Spleen (tissue), 11 donors: ENCODE data around the gene BEST1. TPM values are rescaled to one million over a fixed set of nuclear protein-coding genes. Genes with fewer than 3 reads are reported as not detected.

Experiments
- DNase-seq: peaks from one replicate; pipeline ENCODE4 v3.0.0-alpha.2; 2020
- H3K27ac ChIP-seq, 8 donors: fragments of 200-600 bp; sonication (generic) in 7 of 8; 1 replicate in 4 of 8; 2 replicates in 4 of 8; pipeline versions ENCODE4 v1.5.0 to v1.8.0; 2016 to 2021; ENCODE audit warnings: inconsistent platforms in 4 of 8, mild to moderate bottlenecking in 4 of 8, moderate library complexity in 1 of 8
- H3K27me3 ChIP-seq, 7 donors: fragments of 200-600 bp; sonication (generic) in 6 of 7; replicated peaks in 1 of 7; 1 replicate in 4 of 7; 2 replicates in 3 of 7; pipeline versions ENCODE4 v1.5.0 to v1.8.0; 2016 to 2021; ENCODE audit warnings: inconsistent platforms in 3 of 7, mild to moderate bottlenecking in 1 of 7
- H3K36me3 ChIP-seq, 6 donors: fragments of 200-600 bp; sonication (generic) in 5 of 6; 1 replicate in 4 of 6; 2 replicates in 2 of 6; pipeline versions ENCODE4 v1.5.0 to v1.8.0; 2016 to 2021; ENCODE audit warnings: inconsistent platforms in 2 of 6
- H3K4me1 ChIP-seq, 6 donors: fragments of 200-600 bp; sonication (generic) in 5 of 6; 1 replicate in 3 of 6; 2 replicates in 3 of 6; pipeline versions ENCODE4 v1.5.0 to v1.8.0; 2016 to 2021; ENCODE audit warnings: inconsistent platforms in 3 of 6
- H3K4me3 ChIP-seq, 8 donors: fragments of 200-600 bp; sonication (generic) in 7 of 8; 1 replicate in 4 of 8; 2 replicates in 4 of 8; pipeline versions ENCODE4 v1.5.0 to v1.8.0; 2016 to 2021; ENCODE audit warnings: inconsistent platforms in 4 of 8, mild to moderate bottlenecking in 4 of 8, moderate library complexity in 2 of 8
- H3K9me3 ChIP-seq, 8 donors: fragments of 200-600 bp; sonication (generic) in 7 of 8; 1 replicate in 4 of 8; 2 replicates in 4 of 8; pipeline versions ENCODE4 v1.5.0 to v1.8.0; 2016 to 2021; ENCODE audit warnings: inconsistent platforms in 4 of 8
- CTCF ChIP-seq, 11 experiments: fragments of 200-600 bp in 7 of 11; fragments of 450-650 bp in 4 of 11; sonication (generic) in 4 of 11; IDR thresholded peaks in 8 of 11; conservative IDR thresholded peaks in 3 of 11; 1 replicate in 7 of 11; 2 replicates in 4 of 11; pipeline versions ENCODE4 v1.4.0 to v1.8.0; 2016 to 2021; ENCODE audit warnings: antibody characterized with exemption in 11 of 11, inconsistent platforms in 4 of 11, mild to moderate bottlenecking in 1 of 11
- POLR2A ChIP-seq, 3 donors: fragments of 450-650 bp; IDR thresholded peaks; one replicate each; pipeline ENCODE4 v1.5.1; 2017; ENCODE audit warnings: antibody characterized with exemption in 3 of 3, mild to moderate bottlenecking in 1 of 3
- POLR2AphosphoS5 ChIP-seq, 3 donors: sonication (generic); formaldehyde crosslinking; IDR thresholded peaks; one replicate each; pipeline ENCODE4 v1.5.1; 2017; ENCODE audit warnings: antibody characterized with exemption in 3 of 3
- WGBS, 5 donors: extraction: QIAGEN DNeasy Blood & Tissue Kit in 3 of 5; methylation state at CpG; one replicate each; pipeline versions ENCODE4 v1.1.5 to v1.1.7; 2013 to 2018; 5-methylcytosine and 5-hydroxymethylcytosine counted together
- intact Hi-C: fragments of 100-400 bp; cut with DNase I; formaldehyde crosslinking; loops from one replicate; pipeline ENCODE4 v1.15.0; 2023; ENCODE audit warnings: low total_unique reads
- polyA plus RNA-seq, 3 donors: library from polyadenylated mRNA; stranded (reverse); fragments of 200-250 nt; gene quantifications; one replicate each; pipeline ENCODE4 v1.2.1, GENCODE V29; 2013
- total RNA-seq, 7 donors: library from RNA; depleted of rRNA in 3 of 7; stranded (reverse); fragments of >200 nt in 3 of 7; fragmentation: NEBNext Ultra II Directional in 4 of 7; extraction: Animal tissue kit (Norgen Biotek cat#: 25700) in 4 of 7; gene quantifications; one replicate each; pipeline versions ENCODE4 v1.1.0 to v1.2.1, GENCODE V29; 2016 to 2021
- donor health status: healthy with polysubstance abuse.
- donor health status: DM: no; HTN: no; CAD: no; lungs with moderate emphysema.
- donor health status: DM: no; HTN: no; CAD: no.
- donor health status: Bipolar disorder and iron deficiency.
- donor health status: healthy.
- donor health status: DM: no; HTN: no; CAD: no.
- donor health status: DM: yes; HTN: yes; CAD: no.

The BEST1 gene
- total and polyA plus RNA-seq, 10 donors, result 2.6 to 20.4 (median 10.8) TPM

- H3K27me3 ChIP-seq, result no peaks in the 10 kb centered on the region
- TF ChIP-seq POLR2A (IDR thresholded peaks at IDR 0.05) (no peak), POLR2AphosphoS5 (IDR thresholded peaks at IDR 0.05) (no peak), CTCF (IDR thresholded peaks at IDR 0.05 in 8 of 11, conservative IDR thresholded peaks at IDR 0.05 in 3 of 11) (no peak)
- no peak overlapping the region for H3K27ac ChIP-seq
- WGBS, 5 donors, result 87 to 95% (median 90%) methylated on average over 2 of the region's 2 CpGs
- intact Hi-C loops, result no loop called here
- H3K9me3 ChIP-seq, result no peaks in the 10 kb centered on the region
- H3K4me1 ChIP-seq, result peaks cover 2 to 29% (median 24%) of the 10 kb centered on the region in 6 donors
- H3K36me3 ChIP-seq, result no peaks in the 10 kb centered on the region
- H3K4me3 ChIP-seq, result no peak overlapping the region
- no peak for DNase-seq
Observed at GRCh38 chr11:61925736-61926135, 24.4 kb upstream of the BEST1 start.

DNA sequence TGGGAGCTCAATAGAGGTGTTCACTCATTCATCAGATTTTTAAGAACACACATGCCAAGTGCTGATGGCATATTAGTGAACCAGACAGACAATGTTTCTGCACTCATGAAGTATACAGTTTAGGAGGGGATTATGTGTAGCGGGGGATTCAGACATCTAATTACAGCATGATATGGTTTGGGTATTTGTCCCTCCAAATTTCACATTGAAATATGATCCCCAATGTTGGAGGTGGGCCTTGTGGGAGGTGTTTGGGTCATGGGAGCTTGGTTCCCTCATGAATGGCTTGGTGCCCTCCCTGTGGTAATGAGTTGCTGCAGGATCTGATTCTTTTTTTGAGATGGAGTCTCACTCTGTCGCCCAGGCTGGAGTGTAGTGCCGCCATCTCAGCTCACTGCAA lies 23.9 kb upstream of the BEST1 start:
- H3K36me3 ChIP-seq, result no peaks in the 10 kb centered on the region
- DNase-seq, result no peak
- H3K9me3 ChIP-seq, result no peaks in the 10 kb centered on the region
- WGBS, 5 donors, result 91 to 100% (median 95%) methylated on average over 3 of the region's 3 CpGs
- H3K4me3 ChIP-seq, result no peak overlapping the region
- no peaks in the 10 kb centered on the region for H3K27me3 ChIP-seq
- intact Hi-C loops, result no loop called here
- no peak overlapping the region for H3K27ac ChIP-seq
- no peak for TF ChIP-seq POLR2A (IDR thresholded peaks at IDR 0.05)
- TF ChIP-seq POLR2AphosphoS5 (IDR thresholded peaks at IDR 0.05), result no peak
- H3K4me1 ChIP-seq, result peaks cover 2 to 28% (median 24%) of the 10 kb centered on the region in 6 donors

- Histone ChIP-seq H3K27ac (no peak overlapping the region), H3K27me3 (no peaks in the 10 kb centered on the region), H3K4me1 (peaks cover 2 to 16% (median 15%) of the 10 kb centered on the region in 6 donors), H3K36me3 (no peaks in the 10 kb centered on the region), H3K9me3 (no peaks in the 10 kb centered on the region), H3K4me3 (no peak overlapping the region)
- TF ChIP-seq CTCF (IDR thresholded peaks at IDR 0.05 in 8 of 11, conservative IDR thresholded peaks at IDR 0.05 in 3 of 11) (no peak), POLR2AphosphoS5 (IDR thresholded peaks at IDR 0.05) (no peak), POLR2A (IDR thresholded peaks at IDR 0.05) (no peak)
- 84 to 95% (median 89%) methylated on average over 1 of the region's 1 CpG for WGBS, 5 donors
- no peak for DNase-seq
- intact Hi-C loops, result no loop called here
Observed at GRCh38 chr11:61927501-61927900, 22.6 kb upstream of the BEST1 start.

DNA sequence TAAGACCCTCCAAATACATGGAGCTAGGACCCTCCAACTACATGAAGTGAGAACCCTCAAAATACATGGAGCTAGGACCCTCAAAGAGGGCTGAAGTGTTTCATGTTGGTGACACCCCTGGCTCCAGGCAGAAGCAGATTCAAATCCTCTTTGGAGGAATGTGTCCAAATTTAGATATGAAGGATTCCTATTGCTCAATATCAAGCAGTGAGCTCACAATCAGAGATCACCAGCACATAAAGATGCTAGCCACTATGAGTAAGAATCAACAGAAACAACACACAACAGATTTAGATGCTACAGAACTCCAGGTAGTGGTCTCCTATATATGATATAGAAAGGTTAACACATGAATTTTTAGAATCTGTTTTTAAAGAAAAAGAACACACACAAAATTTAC lies 21.5 kb upstream of the BEST1 start:
- peaks cover 0 to 7% (median 0%) of the 10 kb centered on the region in 8 donors for H3K9me3 ChIP-seq
- TF ChIP-seq POLR2A (IDR thresholded peaks at IDR 0.05) (no peak), POLR2AphosphoS5 (IDR thresholded peaks at IDR 0.05) (no peak), CTCF (IDR thresholded peaks at IDR 0.05 in 8 of 11, conservative IDR thresholded peaks at IDR 0.05 in 3 of 11) (no peak)
- no peaks in the 10 kb centered on the region for H3K36me3 ChIP-seq
- H3K4me1 ChIP-seq, result peaks cover 0 to 5% (median 4%) of the 10 kb centered on the region in 6 donors
- H3K27me3 ChIP-seq, result peaks cover 0 to 3% (median 0%) of the 10 kb centered on the region in 7 donors
- intact Hi-C loops, result no loop called here
- no peak overlapping the region for H3K4me3 ChIP-seq
- no peak for DNase-seq
- no peak overlapping the region for H3K27ac ChIP-seq

DNA sequence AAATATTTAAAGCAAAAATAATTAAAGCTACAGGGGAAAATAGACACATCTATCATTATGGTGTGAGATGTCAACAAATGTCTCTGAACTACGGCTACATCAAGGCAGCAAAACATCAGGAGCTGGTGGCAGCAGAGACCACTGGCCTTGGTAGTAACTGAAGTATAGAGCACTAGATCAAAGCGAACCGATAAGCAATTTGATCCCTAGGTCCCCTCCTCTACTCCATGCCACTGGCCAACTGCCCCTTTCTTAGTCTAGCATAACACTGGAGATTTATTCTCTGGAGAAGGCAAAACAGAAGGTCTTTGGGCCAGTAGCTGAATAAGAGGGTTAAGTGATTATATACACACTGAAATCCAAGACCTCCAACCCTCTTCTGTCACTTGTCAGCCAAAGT lies 19.2 kb upstream of the BEST1 start:
- DNase-seq, result no peak
- 91 to 96% (median 92%) methylated on average over 3 of the region's 3 CpGs for WGBS, 5 donors
- Histone ChIP-seq H3K36me3 (no peaks in the 10 kb centered on the region), H3K4me3 (no peak overlapping the region), H3K27me3 (peaks cover 0 to 15% (median 0%) of the 10 kb centered on the region in 7 donors), H3K9me3 (peaks cover 0 to 17% (median 6%) of the 10 kb centered on the region in 8 donors), H3K27ac (no peak overlapping the region), H3K4me1 (no peaks in the 10 kb centered on the region)
- TF ChIP-seq POLR2AphosphoS5 (IDR thresholded peaks at IDR 0.05), result no peak
- TF ChIP-seq POLR2A (IDR thresholded peaks at IDR 0.05), result no peak
- no peak for TF ChIP-seq CTCF (IDR thresholded peaks at IDR 0.05 in 8 of 11, conservative IDR thresholded peaks at IDR 0.05 in 3 of 11)
- intact Hi-C loops, result no loop called here
